GM18499 (cell line): ENCODE results near the gene FGG.
A peak's percentile ranks its signal among the peaks of the same experiment; 100 is the strongest.

Source experiments
- ATAC-seq: cut with Tn5 transposase; IDR thresholded peaks from one replicate; pipeline ENCODE4 v1.9.1; 2021; ENCODE audit warnings: moderate number of reproducible peaks; ENCODE audit not compliant: insufficient read depth, unreplicated experiment

Gene FGG

DNA sequence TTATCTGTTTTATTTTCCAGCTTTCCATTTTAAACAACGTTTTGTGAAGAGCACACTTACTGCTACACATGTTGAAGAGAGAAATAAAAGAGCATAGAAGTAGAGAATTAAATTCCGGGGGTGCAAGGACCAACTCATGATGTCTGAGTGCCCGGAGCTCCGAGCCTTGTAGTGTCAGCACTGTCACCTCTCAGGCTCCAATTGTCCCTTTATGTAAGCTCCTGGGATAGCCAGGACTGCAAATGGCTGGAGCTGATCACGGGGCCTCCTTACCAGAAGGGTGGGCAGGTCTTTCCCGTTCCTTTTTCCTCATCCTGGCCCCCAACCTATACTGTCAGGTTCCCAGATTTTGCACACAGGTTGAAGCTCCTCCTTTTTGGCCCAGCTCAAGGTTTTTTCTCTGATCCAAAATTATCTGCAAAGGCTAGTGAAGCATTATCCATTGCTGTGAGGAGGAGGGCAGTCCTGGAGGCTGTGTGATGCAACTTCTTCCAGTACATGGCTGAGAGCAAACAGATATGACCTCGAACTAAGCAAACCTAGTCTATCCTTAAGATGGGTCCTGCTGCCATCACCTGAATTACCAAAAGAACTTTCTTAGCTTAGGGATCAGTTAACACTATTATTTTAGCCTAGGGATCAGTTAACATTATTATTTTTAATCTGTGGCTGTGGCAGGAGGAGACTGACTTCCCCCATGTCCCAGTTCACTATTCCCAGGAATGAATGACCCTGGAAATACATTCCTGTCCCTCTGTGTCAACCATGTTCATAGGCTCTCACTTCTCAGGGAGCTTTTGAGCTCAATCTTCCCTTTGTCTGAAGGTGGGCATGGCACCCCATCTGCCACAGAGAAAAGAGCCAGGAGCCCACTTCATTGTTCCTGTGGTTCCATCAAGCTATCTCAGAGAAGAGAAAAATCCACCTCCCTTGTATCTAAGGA is at the start of gene FGG:
TSS of gene FGG (minus strand) at position 185 of the 943 bp plus-strand sequence. CDS start at position 138, 47 bp downstream.
- ATAC-seq = no peak

DNA sequence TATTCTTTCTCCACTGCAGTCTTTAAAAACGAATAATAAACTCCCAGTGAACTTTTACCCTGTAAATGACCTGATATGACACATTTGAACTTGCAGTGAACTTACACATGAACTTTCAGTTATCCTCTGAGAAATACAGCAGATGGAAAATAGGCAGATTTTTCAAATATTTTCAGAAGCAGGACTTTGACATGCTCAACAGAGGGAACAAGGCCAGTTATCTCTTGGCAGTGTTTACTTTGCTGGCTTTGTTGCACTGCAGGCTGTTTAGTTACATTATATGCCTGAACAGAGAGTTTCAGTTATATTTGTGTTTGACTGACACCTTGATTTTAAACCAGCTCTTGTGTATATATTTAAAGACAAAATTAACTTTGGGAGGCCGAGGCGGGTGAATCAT is 47.6 kb upstream of the FGG start:
- no peak for ATAC-seq

DNA sequence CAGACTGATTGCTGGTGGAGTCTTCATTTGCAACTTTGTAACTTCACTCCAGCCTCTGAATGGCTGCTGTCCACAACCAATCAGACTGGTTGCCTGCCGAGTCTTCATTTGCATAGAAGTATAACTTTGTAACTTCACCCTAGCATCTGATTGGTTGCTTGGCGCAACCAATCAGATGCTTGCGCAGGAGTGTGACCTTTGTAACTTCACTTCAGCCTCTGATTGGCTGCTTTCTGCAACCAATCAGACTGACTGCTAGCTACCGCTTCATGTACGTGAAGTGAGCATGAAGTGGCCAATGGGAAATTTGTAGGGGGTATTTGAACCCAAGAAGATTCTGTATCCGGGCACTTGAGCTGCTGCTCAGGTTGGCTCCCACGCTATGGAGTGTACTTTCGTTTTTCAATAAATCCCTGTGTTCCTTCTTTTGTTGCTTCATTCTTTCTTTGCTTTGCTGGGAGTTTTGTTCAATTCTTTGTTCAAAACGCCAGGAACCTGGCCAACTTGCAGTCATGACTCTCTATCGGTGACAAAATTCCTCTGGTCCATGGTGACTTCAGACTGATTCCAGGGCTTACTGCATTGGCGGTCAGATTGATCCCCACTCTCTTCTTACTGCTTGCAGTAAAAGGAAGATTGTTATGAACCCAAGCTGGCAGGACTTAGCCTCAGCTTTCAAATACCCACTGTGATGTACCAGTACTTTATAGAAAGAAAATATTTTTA is 46.4 kb upstream of the FGG start:
- no peak for ATAC-seq

DNA sequence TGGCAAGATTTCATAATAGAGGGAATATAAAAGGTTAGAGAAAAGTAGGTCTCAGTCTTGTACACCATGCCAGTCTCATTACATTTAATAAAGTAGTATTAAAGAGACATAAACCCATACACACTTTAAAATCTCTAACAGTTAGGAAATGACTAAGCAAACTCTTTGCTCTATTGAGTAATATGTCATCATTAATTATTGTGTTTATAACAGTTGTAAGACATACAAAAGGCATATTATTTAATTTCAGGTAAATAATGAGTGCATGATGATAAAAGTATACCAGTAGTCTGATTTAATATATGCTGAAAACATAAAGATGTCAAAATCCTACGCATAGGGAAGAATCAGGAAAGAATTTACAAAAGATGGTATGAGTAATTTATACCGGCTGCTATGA is 31.0 kb upstream of the FGG start:
- no peak for ATAC-seq

DNA sequence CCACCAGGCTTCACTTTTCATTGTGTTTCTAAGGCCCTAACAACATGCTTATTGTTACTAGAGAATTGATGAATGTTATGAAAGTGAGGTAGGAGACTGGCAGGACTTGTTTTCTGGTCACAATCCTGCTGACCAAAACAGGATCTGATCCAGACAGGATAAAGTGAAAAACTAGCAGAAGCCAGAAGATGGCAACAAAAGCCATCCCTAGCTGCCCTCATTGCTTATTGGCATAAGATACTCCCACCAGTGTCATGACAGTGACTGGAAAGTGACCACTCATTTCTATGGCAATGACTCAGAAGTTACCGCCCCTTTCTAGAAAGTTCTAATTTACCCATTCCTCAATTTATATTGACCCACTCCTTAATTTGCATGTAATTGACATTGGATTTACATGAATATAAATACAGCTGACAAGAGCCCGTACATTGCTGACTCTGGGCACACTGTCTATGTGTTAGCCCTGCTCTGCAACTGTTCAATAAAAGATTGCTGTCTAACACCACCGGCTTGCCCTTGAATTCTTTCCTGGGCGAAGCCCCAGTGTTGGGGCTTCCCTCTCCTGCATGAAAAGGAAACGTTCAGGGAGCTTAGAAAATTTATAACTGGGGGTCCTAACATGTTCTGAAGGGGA is 30.0 kb upstream of the FGG start:
- no peak for ATAC-seq

DNA sequence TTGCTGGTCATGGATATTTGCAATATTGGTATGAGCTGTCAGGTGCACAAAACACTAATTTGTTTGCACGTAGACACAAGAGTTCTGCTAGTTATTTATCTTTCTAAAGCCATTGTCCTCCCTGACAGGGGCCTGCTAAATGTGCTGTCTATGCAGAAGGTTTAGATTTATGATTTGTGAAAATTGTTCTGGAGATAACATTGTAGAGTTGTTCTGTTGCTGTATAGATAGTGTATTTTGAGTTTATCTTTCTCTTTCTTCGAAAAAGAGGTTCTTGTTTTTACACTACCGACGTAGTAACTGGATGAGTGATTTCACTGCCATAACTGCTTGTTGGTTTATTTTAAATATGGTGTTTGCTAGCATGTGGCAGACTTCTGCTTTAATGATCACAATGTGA is 28.5 kb upstream of the FGG start:
- ATAC-seq = no peak

DNA sequence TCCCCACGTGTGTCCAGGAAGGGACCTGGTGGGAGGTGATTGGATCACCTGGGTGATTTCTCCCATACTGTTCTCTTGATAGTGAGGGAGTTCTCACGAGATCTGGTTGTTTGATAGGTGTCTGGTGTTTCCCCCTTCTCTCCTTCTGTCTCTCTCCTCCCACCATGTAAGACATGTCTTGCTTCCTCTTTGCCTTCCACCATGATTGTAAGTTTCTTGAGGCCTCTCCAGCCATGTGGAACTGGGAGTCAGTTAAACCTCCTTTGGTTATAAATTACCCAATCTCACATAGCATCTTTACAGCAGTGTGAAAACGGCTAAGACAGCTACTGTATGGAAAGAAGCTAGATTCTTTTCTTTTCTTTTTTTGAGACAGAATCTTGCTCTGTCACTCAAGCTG is 21.6 kb upstream of the FGG start:
- ATAC-seq = no peak

DNA sequence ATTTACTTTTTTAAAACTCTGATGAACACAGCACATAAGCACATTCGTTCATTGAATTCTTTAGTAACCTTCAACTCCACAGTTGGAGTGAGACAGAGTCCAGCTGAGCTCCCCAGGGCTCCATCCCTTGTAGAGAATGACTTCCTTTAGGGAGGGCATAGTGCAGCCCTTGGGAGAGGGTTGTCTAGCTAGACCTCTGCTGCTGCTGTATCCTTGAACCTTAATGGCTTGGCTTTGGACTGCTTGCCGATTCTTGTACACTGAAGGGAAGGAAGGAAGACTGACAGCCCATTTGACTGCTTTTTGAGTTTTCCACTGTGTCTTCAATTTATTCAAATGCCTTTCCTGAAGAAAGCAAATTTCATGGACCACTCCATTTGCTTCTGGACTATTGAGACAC is 19.4 kb upstream of the FGG start:
- no peak for ATAC-seq

DNA sequence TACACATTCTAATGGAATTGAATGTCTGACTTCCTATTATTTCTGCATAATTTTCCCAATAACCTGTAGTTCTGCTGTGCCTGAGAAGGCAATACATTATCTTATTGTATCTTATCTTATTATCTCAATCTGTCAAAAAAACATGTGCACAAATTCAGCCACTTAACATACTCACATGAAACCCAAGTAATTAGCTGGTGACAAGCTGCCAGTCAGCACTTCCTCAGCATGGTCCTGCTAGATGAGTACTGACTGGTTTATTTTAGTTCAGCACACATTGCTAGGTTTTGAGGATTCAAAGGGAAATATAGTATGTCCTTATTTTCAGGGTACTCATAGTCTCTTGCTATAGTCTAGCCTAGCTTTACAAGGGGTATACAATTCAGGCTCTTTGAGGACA is 17.9 kb upstream of the FGG start:
- ATAC-seq = no peak

DNA sequence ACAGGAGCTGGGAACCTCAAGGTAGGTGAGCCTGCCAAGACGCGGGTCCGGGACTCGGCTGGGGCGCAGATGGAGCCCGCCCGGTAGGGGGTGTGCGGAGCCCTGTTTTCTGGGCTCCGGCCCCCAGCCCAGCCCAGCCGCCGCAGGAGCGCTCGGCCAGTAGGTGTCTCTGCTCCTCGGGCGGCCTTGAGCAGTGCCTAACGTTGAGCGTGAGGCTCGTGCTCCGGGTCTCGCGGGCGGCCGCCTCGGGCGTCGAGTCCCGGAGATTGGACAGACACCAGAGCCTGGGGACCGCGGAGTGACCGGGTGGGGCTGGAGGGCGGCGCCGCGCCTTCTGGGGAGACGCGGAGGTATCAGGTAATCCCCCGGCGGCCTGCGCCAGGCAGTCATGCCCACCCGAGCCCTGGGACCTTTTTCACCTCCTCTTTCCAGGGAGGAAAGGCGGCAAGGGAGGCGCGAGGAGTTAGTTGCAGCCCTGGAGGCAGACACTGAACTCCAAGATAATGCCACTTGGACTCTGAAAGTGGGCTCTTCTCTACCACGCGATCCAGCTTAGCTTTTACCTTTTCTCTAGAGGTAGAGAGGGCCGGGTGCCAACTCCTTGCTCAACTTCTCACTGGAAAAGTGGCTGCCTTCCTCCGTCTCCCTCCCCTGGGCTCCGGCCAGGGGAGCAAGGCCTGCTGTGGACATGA is 14.5 kb upstream of the FGG start:
- ATAC-seq = peak; percentile 43

DNA sequence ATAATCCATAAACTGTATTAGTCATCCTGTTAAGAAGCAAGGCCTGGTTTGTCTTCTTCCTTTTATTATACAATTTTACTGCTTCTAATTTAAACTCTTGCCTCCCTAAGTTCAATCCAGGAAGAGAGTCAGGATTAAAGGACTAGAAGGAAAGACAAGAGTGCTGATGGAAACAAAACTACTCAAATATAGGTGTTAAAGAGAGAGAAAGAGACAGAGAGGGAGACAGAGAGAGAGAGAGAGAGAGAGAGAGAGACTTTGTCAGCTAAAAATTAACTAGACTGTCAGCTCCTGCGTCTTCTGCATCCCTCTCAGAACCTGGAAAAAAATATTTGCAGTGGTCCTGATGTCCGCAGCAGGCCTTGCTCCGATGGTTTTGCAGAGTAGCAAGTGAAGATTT is 13.5 kb upstream of the FGG start:
- ATAC-seq = no peak

DNA sequence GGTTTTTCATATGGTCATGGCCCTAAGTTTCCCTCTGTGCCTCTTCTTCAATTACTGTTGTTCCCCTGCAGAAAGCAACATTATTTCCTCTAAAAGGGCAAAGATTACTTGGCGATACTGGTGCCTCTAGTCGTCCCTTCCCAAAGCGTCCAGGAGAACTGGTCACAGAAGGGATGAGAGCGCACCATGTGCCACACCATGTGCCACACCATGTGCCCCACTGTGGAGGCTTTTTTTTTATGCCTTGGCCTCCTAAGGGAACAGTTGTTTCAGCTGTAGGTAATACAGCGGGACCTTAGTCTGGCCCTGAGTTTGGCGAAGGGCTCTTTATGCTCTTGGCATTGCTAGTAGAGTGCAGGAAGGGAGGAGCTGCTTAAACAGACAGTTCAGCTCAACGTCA is 11.5 kb upstream of the FGG start:
- no peak for ATAC-seq

DNA sequence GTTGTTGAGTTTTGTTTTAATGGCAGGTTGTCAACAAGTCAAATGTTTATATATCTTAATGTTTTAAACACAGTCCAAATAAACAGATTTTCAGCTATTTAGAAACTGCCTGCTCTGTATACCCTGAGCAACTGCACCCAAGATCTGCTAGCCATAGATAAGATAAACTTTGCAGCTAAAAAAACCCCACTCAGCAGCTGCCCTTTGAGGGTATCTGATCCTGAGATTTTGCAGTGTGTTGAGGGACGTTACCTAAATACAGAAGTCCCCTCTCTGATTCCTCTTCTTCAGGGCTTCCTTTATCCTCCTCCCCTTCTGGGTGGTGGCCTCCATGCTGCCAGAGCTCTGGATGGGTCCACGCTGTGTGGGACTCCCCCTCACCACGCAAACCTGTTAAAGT is 11.0 kb upstream of the FGG start:
- ATAC-seq = no peak

DNA sequence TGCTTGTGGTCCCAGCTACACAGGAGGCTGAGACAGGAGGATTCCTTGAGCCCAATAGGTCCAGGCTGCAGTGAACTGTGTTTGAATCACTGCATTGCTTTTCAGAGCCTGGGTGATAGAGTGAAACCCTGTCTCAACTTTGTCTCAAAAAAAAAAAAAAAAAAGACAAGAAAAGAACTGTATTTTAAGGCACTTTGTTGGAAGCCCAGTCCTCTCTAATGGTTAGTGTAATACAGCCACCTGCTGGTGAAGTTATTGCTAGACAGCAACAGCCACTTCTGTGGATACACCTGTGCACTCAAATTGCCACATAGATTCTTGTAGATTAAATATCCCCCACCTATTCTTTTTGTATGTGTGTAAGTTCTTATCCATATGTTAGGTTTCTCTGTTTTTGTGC is 10.1 kb upstream of the FGG start:
- peak; percentile 53 for ATAC-seq

DNA sequence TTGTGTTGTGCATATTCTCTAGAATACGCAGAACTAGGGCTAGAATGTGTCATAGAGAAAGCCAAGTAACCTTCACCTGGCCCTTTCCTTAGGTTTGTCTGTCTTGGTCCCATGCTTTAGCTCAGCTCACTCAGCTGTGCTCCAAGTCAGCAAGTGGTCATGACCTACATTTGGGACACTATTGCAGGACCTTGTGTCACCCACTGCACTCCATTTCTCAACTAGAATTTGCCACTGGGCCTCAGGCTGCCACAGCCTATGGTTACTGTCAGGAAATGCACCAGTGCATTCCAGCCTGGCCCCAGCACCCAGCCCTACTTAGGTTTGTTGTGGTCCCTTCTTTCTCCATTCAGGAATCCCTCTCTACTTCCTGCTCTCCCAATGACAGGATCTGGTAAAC is 7.7 kb upstream of the FGG start:
- ATAC-seq = no peak

DNA sequence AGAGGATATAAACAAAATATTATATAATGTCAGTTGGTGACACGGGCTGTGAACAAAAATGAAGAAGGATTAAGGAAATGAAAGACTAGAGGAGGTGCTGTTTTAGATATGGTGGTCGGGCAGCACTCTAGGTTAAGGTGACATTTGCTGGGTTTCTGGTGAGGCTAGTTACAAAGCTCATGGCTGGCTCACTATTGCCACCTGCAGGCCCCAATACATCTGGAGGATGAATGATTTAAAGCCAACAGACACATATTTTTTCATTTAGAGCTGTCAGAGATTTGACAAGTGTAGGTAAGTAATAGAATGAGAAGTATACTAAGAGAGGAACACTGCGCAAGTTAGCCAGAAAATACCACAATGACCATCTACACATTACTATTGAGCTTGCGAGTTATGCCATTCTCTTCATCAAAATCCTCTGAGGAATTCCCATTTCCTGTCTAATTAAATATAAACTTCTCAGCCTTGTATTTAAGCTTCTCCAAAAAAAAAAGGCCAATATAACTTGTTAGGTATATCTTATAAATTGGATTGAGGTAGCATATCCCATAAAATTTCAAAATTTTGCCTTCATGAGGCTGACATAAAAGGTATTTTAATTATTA is 6.4 kb upstream of the FGG start:
- peak; percentile 53 for ATAC-seq

DNA sequence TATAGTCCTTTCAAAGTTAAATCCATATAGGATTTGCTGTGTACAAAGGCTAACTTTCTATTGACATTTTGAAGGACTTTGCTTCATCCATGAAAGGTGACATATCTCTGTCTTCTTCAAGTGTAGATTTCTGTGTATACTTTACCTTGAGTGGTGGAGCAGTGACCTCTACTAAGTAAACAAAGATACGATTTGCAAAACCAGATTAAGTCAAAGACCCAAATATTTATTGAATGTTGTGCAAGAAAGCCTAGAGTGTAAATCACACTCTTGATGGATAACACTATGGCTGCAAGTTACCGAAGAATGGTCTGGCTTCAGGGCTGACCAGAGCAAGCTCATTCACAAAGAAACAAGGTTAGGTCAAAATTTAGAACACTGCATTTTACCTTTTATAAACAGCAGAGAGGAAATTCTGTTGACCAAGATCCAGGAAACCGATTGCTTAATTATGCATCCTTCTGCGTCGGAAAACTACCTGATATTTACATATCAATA is 5.4 kb upstream of the FGG start:
- no peak for ATAC-seq

DNA sequence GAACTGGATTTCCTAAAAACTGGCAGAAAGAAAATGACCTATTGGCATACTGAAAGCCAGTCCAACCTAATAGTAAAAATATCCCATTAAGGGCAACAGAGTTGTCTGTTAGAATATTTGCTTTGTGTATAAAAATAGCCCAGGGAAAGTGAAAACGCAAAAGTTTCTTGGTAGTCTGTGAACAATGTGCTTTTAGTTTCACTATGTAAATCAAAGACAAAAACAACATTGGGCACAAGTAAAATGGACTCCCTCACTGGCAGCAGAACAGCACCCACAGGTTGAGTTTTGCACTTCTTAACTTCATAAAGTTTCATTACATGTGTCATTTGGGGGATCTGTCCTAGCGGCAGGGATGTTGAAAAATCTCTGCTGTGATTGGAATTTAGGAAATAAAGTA is 4.3 kb upstream of the FGG start:
- peak; percentile 94 for ATAC-seq

DNA sequence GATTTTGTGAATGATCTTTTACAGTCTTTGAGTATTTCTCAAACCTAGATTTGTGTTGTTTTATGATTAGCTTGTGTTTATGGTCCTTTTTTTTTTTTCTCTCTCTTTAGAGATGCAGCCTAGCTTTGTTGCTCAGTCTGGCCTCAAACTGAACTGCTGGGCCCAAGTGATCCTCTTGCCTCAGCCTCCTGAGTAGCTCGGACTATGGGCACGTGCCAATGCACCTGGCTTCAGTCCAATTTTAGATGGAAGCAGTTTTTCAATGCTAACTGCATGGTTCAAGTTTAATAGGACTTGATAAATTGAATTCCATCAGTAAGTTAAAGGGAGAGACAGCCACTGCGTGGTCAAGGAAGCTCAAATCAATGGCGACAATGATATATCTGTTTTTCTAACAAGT is 3.8 kb upstream of the FGG start:
- ATAC-seq = no peak

DNA sequence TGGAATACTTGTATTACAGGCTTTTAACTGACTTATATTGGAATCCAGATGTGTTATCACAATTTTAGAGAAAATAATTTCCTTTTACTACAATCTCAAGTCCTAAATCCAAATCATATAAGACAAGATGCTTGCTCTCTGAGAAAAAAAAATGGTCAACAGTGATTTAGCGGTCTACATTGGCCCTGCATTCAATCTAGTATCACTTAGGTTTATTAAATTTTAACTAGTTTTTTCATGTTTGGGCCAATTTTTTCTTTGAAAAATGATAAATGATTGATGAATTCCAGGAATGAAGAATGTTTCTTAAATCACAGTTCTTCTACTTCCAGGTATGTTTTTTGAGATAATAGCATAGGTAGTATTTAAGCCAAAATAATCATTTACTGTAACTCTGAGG is 2.8 kb upstream of the FGG start:
- ATAC-seq = no peak
